ENCODE data around the gene RBM24.
A peak's percentile ranks its signal among the peaks of the same experiment; 100 is the strongest.

The RBM24 gene

GRCh38 chr6:17277256-17277655 lies 3.9 kb upstream of the RBM24 start:
- 0 out of 2 replicates have a peak, but pooled peaks cover 3% of the 10 kb centered on the region for H3K4me1 ChIP-seq (ENCODE audit: insufficient read depth, low read length)
- no peaks in the 10 kb centered on the region for H3K9me3 ChIP-seq (ENCODE audit: control insufficient read depth, insufficient read depth, low read length)
- no peak overlapping the region for H3K9ac ChIP-seq (ENCODE audit: low read depth, low read length)
- no peaks in the 10 kb centered on the region for H3K36me3 ChIP-seq (ENCODE audit: insufficient read depth, low read length)

- peaks cover 6% of the 10 kb centered on the region; the same call in 1 of the 2 replicates for H3K4me1 ChIP-seq (ENCODE audit: insufficient read depth, low read length)
- H3K9me3 ChIP-seq (ENCODE audit: control insufficient read depth, insufficient read depth, low read length), result no peaks in the 10 kb centered on the region
- H3K36me3 ChIP-seq (ENCODE audit: insufficient read depth, low read length), result no peaks in the 10 kb centered on the region
- no peak overlapping the region for H3K9ac ChIP-seq (ENCODE audit: low read depth, low read length)
Measured at GRCh38 chr6:17278289-17279063, 2.7 kb upstream of the RBM24 start.

DNA sequence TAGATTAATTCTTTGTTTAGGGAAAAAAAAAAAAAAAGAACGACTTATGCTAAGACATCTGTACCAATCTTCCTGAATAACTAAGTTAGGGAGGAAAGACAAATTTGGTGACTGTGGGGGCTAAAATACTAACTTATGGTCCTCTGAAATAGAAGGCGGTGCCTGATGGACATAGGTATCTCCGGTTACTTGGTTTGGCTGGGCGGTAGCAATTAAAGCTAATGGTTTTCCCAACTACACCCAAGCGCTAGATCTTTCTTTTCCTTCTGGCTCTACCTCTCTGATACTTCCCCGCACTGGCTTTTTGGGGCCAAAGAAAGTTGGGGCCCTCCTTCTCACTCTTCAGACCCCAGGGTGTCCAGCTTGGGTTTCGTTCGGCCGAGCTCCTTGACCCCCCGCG lies 1.0 kb upstream of the RBM24 start:
- Histone ChIP-seq H3K9me3 (ENCODE audit: control insufficient read depth, insufficient read depth, low read length) (no peaks in the 10 kb centered on the region), H3K4me1 (ENCODE audit: insufficient read depth, low read length) (peaks cover 6% of the 10 kb centered on the region; the same call in 1 of the 2 replicates), H3K9ac (ENCODE audit: low read depth, low read length) (peak overlapping the region; percentile 93; the same call in 1 of the 2 replicates), H3K36me3 (ENCODE audit: insufficient read depth, low read length) (no peaks in the 10 kb centered on the region)

DNA sequence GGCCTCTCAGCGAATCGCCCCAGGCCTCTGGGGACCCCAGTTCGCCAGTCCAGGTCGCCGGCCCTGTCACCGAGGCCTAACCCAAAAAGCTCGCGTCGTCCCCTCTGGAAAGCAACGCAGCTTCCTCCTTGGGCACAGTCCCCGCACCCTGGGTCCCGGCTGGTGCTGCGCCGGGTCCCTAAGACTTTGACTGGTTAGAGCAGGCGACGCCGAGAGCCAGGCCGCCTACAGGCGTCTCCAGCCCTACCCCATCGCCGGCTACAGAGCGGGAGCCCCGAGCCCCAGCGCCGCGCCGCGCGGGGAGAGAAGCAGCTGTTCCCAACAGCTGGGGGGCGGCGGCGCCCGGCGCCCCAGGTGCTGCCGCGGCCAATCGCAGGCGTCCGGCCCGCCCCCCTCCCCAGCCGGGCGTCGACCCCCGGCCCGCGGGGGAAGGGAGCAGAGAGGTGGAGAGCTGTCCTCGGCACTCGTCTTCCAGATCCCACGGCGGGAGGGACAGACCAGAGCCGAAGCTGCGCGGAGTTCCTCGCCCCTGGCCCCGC lies 540 bp upstream of the RBM24 start:
- peaks cover 6% of the 10 kb centered on the region; the same call in 1 of the 2 replicates for H3K4me1 ChIP-seq (ENCODE audit: insufficient read depth, low read length)
- no peaks in the 10 kb centered on the region for H3K36me3 ChIP-seq (ENCODE audit: insufficient read depth, low read length)
- H3K9me3 ChIP-seq (ENCODE audit: control insufficient read depth, insufficient read depth, low read length), result no peaks in the 10 kb centered on the region
- peak overlapping the region; percentile 93; the same call in 1 of the 2 replicates for H3K9ac ChIP-seq (ENCODE audit: low read depth, low read length)

GRCh38 chr6:17281497-17282481 lies 628 bp downstream of the RBM24 start:
- Histone ChIP-seq H3K9ac (ENCODE audit: low read depth, low read length) (peak overlapping the region; percentile 93), H3K9me3 (ENCODE audit: control insufficient read depth, insufficient read depth, low read length) (no peaks in the 10 kb centered on the region)

DNA sequence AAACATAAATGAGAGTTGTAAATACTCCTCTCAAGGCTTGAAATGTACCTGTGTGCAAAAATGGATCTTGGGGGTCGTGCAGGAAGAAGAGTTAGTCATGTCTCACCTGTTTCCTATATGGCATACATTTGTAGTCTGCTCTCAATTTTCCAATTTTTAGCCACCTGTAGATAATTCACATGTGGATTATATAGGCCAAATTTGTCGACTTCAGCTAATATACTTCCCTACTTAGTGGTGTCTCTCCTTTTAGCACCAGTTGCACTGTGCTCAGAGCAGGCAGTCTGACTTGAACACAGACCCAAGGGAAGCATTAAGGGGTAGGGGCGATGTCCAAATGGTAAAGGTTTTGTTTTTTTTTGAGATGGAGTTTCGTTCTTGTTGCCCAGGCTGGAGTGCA lies 1.9 kb downstream of the RBM24 start:
- H3K9ac ChIP-seq (ENCODE audit: low read depth, low read length), result no peak overlapping the region
- H3K36me3 ChIP-seq (ENCODE audit: insufficient read depth, low read length), result no peaks in the 10 kb centered on the region
- H3K4me1 ChIP-seq (ENCODE audit: insufficient read depth, low read length), result peaks cover 6% of the 10 kb centered on the region; the same call in 1 of the 2 replicates
- H3K9me3 ChIP-seq (ENCODE audit: control insufficient read depth, insufficient read depth, low read length), result no peaks in the 10 kb centered on the region

More at GRCh38 chr6:17281497-17282481, 628 bp downstream of the RBM24 start:
- Histone ChIP-seq H3K4me1 (ENCODE audit: insufficient read depth, low read length) (peaks cover 6% of the 10 kb centered on the region; the same call in 1 of the 2 replicates), H3K36me3 (ENCODE audit: insufficient read depth, low read length) (no peaks in the 10 kb centered on the region)

DNA sequence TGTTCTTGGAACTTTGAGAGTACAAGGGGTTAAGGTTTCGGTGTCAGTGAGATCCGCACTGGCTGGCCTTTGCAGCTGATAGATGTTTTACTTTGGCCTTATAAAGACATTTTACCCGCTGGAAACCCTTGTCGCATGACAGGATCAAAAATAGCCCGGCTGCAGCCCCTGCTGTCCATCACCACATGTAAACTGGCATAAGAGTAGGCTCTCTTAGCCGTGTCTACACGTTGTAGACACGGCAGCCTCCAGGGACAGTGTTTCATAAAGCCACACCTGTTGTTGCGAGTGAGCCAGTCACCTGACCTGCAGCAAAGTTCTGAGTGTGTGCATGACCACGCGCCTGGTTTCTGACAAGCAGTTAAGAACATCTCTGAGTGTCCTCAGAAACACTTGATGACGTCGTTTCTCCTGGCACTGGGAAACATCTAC lies 8.5 kb downstream of the RBM24 start:
- Histone ChIP-seq H3K9me3 (ENCODE audit: control insufficient read depth, insufficient read depth, low read length) (no peaks in the 10 kb centered on the region), H3K9ac (ENCODE audit: low read depth, low read length) (no peak overlapping the region), H3K36me3 (ENCODE audit: insufficient read depth, low read length) (no peaks in the 10 kb centered on the region), H3K4me1 (ENCODE audit: insufficient read depth, low read length) (no peaks in the 10 kb centered on the region)

DNA sequence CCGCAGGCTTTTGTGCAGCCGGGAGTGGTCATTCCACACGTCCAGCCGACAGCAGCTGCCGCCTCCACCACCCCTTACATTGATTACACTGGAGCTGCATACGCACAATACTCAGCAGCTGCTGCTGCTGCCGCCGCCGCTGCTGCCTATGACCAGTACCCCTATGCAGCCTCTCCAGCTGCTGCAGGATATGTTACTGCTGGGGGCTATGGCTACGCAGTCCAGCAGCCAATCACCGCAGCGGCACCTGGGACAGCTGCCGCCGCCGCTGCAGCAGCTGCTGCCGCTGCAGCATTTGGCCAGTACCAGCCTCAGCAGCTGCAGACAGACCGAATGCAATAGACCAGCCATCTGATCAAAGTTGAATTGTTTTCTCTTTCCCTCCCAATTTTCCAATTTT lies 10.6 kb downstream of the RBM24 start:
- Histone ChIP-seq H3K9me3 (ENCODE audit: control insufficient read depth, insufficient read depth, low read length) (no peaks in the 10 kb centered on the region), H3K4me1 (ENCODE audit: insufficient read depth, low read length) (no peaks in the 10 kb centered on the region), H3K9ac (ENCODE audit: low read depth, low read length) (no peak overlapping the region), H3K36me3 (ENCODE audit: insufficient read depth, low read length) (no peaks in the 10 kb centered on the region)

- H3K9ac ChIP-seq (ENCODE audit: low read depth, low read length), result no peak overlapping the region
- no peaks in the 10 kb centered on the region for H3K36me3 ChIP-seq (ENCODE audit: insufficient read depth, low read length)
- no peaks in the 10 kb centered on the region for H3K4me1 ChIP-seq (ENCODE audit: insufficient read depth, low read length)
- H3K9me3 ChIP-seq (ENCODE audit: control insufficient read depth, insufficient read depth, low read length), result no peaks in the 10 kb centered on the region
Measured at GRCh38 chr6:17292600-17293133, 11.5 kb downstream of the RBM24 start.

GRCh38 chr6:17293395-17293794 lies 12.2 kb downstream of the RBM24 start:
- Histone ChIP-seq H3K9ac (ENCODE audit: low read depth, low read length) (no peak overlapping the region), H3K36me3 (ENCODE audit: insufficient read depth, low read length) (no peaks in the 10 kb centered on the region), H3K9me3 (ENCODE audit: control insufficient read depth, insufficient read depth, low read length) (no peaks in the 10 kb centered on the region), H3K4me1 (ENCODE audit: insufficient read depth, low read length) (no peaks in the 10 kb centered on the region)

GRCh38 chr6:17297271-17298080 lies 16.3 kb downstream of the RBM24 start:
- H3K9ac ChIP-seq (ENCODE audit: low read depth, low read length), result no peak overlapping the region
- no peaks in the 10 kb centered on the region for H3K36me3 ChIP-seq (ENCODE audit: insufficient read depth, low read length)
- H3K4me1 ChIP-seq (ENCODE audit: insufficient read depth, low read length), result no peaks in the 10 kb centered on the region
- no peaks in the 10 kb centered on the region for H3K9me3 ChIP-seq (ENCODE audit: control insufficient read depth, insufficient read depth, low read length)

DNA sequence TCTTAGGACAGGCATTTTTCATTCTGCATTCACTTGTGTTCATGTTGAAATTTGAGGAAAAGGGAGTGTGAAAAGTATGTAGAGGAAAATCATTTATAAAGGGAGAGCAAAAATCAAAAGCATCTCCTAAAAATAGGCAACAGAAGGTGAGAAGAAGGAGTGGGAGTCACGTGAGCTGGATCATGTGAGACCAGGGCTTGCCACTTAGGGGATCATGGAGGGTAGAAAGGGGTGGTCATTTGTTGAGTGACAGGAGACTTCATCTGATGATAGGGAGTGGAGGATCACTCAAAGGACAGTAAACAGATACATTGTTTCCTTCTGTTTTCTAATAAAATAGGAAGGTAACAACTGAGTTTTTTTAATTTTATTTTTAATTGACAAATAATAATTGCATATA lies 17.1 kb downstream of the RBM24 start:
- Histone ChIP-seq H3K4me1 (ENCODE audit: insufficient read depth, low read length) (no peaks in the 10 kb centered on the region), H3K36me3 (ENCODE audit: insufficient read depth, low read length) (no peaks in the 10 kb centered on the region), H3K9ac (ENCODE audit: low read depth, low read length) (no peak overlapping the region), H3K9me3 (ENCODE audit: control insufficient read depth, insufficient read depth, low read length) (no peaks in the 10 kb centered on the region)

GRCh38 chr6:17299222-17299621 lies 18.1 kb downstream of the RBM24 start:
- Histone ChIP-seq H3K9me3 (ENCODE audit: control insufficient read depth, insufficient read depth, low read length) (no peaks in the 10 kb centered on the region), H3K36me3 (ENCODE audit: insufficient read depth, low read length) (no peaks in the 10 kb centered on the region), H3K9ac (ENCODE audit: low read depth, low read length) (no peak overlapping the region), H3K4me1 (ENCODE audit: insufficient read depth, low read length) (no peaks in the 10 kb centered on the region)

All from ES-I3 (cell line).